GM12878 (cell line): Measurements from ENCODE around the gene DLG2.

ENCODE experiments used
- HDAC2 ChIP-seq: fragments of 200-600 bp; sonication (generic); IDR thresholded peaks from 2 replicates; pipeline ENCODE4 v1.6.1; 2017
- NFYA ChIP-seq: IDR thresholded peaks from 2 replicates; pipeline ENCODE4 v1.6.1; 2011; ENCODE audit warnings: low read depth, mild to moderate bottlenecking, low read length, improper control_type of control experiment, borderline replicate concordance
- POLR2AphosphoS2 ChIP-seq: IDR thresholded peaks from 2 replicates; pipeline ENCODE4 v1.6.1; 2011; ENCODE audit warnings: low read depth, mild to moderate bottlenecking, low read length, improper control_type of control experiment, moderate library complexity
- POLR2AphosphoS5 ChIP-seq: IDR thresholded peaks from 2 replicates; pipeline ENCODE4 v1.6.1; 2011; ENCODE audit warnings: mild to moderate bottlenecking, low read length, inconsistent platforms
- TF ChIP-seq, protein P1 (sequence below): IDR thresholded peaks from 2 replicates; pipeline ENCODE4 v1.6.1; 2011; ENCODE audit warnings: low read depth, mild to moderate bottlenecking, low read length, moderate library complexity, borderline replicate concordance; ENCODE audit errors: extremely low read depth
- TF ChIP-seq, protein P2 (sequence below): IDR thresholded peaks from 2 replicates; pipeline ENCODE4 v1.6.1; 2012; ENCODE audit warnings: low read depth, low read length, improper control_type of control experiment
- TF ChIP-seq, protein P3 (sequence below), 3 experiments: IDR thresholded peaks in 2 of 3; conservative IDR thresholded peaks in 1 of 3; 2 replicates each; pipeline ENCODE4 v1.5.1; 2011; ENCODE audit warnings: low read depth in 3 of 3, low read length in 3 of 3, mild to moderate bottlenecking in 3 of 3, control low read depth in 2 of 3, moderate library complexity in 2 of 3, inconsistent platforms in 1 of 3, mixed read lengths in 1 of 3; ENCODE audit not compliant: control insufficient read depth in 2 of 3, insufficient read depth in 1 of 3; ENCODE audit errors: extremely low read depth in 1 of 3
- TF ChIP-seq, protein P4 (sequence below): IDR thresholded peaks from 2 replicates; pipeline ENCODE4 v1.6.1; 2012; ENCODE audit warnings: mild to moderate bottlenecking, low read depth, low read length

DNA sequence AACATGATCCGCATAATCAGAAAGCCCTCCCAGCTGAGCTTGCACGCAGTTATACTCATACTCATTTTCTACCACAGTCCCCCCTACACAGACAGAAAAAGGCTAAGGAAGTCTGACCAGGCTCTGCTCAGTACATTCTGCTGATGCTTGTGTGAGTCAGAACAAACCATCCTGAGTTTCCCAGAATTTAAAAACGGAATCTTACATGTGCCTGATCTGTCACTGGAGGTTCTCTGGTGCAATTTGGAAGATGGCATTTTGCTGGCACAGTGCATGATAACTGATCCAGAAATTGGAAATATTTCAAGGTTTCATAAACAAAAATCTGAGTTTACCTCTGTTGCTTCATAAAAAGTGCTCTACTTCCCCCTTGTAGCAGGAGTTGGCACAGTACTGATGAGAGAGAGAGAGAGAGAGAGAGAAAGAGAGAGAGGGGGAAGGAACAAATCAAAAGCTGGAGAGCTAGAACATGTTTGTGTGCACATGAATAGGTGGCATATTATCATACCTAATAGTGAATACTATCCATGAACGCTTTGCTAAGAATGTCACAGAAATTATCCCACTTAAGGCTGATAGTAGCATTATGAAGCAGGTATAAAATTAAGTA lies 1085.3 kb downstream of the DLG2 start:
- TF ChIP-seq POLR2AphosphoS5 = no peak
- no peak for TF ChIP-seq NFYA
- TF ChIP-seq HDAC2 = no peak
- TF ChIP-seq, protein P1, sequence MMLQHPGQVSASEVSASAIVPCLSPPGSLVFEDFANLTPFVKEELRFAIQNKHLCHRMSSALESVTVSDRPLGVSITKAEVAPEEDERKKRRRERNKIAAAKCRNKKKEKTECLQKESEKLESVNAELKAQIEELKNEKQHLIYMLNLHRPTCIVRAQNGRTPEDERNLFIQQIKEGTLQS = no peak
- TF ChIP-seq, protein P2, sequence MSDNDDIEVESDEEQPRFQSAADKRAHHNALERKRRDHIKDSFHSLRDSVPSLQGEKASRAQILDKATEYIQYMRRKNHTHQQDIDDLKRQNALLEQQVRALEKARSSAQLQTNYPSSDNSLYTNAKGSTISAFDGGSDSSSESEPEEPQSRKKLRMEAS = no peak
- TF ChIP-seq, protein P3, sequence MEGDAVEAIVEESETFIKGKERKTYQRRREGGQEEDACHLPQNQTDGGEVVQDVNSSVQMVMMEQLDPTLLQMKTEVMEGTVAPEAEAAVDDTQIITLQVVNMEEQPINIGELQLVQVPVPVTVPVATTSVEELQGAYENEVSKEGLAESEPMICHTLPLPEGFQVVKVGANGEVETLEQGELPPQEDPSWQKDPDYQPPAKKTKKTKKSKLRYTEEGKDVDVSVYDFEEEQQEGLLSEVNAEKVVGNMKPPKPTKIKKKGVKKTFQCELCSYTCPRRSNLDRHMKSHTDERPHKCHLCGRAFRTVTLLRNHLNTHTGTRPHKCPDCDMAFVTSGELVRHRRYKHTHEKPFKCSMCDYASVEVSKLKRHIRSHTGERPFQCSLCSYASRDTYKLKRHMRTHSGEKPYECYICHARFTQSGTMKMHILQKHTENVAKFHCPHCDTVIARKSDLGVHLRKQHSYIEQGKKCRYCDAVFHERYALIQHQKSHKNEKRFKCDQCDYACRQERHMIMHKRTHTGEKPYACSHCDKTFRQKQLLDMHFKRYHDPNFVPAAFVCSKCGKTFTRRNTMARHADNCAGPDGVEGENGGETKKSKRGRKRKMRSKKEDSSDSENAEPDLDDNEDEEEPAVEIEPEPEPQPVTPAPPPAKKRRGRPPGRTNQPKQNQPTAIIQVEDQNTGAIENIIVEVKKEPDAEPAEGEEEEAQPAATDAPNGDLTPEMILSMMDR (IDR thresholded peaks at IDR 0.05 in 2 of 3, conservative IDR thresholded peaks at IDR 0.05 in 1 of 3; ENCODE audit: control insufficient read depth in 2 of 3, extremely low read depth in 1 of 3, insufficient read depth in 1 of 3, low read depth in 3 of 3, low read length in 3 of 3) = no peak
- TF ChIP-seq POLR2AphosphoS2 = no peak
- TF ChIP-seq, protein P4, sequence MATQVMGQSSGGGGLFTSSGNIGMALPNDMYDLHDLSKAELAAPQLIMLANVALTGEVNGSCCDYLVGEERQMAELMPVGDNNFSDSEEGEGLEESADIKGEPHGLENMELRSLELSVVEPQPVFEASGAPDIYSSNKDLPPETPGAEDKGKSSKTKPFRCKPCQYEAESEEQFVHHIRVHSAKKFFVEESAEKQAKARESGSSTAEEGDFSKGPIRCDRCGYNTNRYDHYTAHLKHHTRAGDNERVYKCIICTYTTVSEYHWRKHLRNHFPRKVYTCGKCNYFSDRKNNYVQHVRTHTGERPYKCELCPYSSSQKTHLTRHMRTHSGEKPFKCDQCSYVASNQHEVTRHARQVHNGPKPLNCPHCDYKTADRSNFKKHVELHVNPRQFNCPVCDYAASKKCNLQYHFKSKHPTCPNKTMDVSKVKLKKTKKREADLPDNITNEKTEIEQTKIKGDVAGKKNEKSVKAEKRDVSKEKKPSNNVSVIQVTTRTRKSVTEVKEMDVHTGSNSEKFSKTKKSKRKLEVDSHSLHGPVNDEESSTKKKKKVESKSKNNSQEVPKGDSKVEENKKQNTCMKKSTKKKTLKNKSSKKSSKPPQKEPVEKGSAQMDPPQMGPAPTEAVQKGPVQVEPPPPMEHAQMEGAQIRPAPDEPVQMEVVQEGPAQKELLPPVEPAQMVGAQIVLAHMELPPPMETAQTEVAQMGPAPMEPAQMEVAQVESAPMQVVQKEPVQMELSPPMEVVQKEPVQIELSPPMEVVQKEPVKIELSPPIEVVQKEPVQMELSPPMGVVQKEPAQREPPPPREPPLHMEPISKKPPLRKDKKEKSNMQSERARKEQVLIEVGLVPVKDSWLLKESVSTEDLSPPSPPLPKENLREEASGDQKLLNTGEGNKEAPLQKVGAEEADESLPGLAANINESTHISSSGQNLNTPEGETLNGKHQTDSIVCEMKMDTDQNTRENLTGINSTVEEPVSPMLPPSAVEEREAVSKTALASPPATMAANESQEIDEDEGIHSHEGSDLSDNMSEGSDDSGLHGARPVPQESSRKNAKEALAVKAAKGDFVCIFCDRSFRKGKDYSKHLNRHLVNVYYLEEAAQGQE = no peak
